Measurements from ENCODE around the gene RNU5D-1.
"Not testable (repeated sequence)": the region's sequence is repeated elsewhere in the genome, so short reads cannot be mapped to it uniquely, and the experiment has no call there.

Gene RNU5D-1

DNA sequence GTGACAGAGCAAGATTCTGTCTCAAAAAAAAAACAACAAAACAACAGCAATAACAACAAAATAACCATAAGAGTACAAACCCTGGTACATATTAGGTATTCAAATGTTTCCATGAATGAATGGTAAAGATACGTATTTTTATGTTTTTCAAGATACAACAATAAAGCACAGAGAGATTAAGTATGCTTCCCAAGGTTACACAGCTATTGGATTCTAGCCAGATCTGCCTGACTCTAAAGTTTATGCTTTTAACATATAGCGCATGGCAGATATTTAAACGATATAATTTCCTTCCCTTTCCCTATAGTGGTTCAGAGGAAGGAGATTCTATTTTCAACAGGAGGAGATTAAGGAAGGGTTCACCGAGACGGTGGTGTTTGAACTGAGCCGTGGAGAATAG lies 25.5 kb downstream of the RNU5D-1 start:
- Histone ChIP-seq H3K36me3 (replicated peaks) (no peaks in the 10 kb centered on the region), H3K27me3 (ENCODE audit: low read depth) (no peaks in the 10 kb centered on the region), H3K4me1 (peaks cover 5% of the 10 kb centered on the region; the same call in 1 of the 2 replicates), H3K4me3 (no peak overlapping the region), H3K9me3 (no peaks in the 10 kb centered on the region; the same call in 1 of the 2 replicates)
- in situ Hi-C loops (cut with MboI; ENCODE audit: low sequenced_read_pairs) = loop anchor here (25.0 kb wide), 1 partner anchor 607 kb away; no protein-coding TSS in a partner anchor
- DNase-seq (ENCODE audit: low spot score in 2 of 2) = no peak

DNA sequence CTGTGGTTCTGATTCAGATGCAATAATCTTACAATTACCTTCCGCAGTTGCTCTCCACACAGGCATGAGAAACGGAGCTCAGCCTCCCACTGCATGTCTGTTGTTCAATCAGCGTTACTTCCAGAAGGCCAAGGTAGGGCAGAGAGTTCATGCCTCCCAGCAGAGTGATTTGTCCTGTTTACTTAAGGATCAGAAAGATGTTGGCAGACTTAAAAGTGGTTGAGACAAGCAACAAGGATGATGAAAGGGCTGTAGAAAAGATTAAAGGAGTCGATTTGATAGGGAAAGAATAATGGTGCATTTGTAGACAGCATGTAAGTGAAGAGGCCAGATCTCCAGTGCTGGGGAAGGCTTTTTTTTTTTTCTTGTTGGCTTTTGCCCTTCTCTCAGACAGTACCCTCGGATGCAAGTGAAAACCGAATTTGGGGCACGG lies 29.8 kb downstream of the RNU5D-1 start:
- no peaks in the 10 kb centered on the region for H3K27me3 ChIP-seq (ENCODE audit: low read depth)
- in situ Hi-C loops (cut with MboI; ENCODE audit: low sequenced_read_pairs) = loop anchor here (25.0 kb wide), 1 partner anchor 611 kb away; no protein-coding TSS in a partner anchor
- no peak overlapping the region for H3K4me3 ChIP-seq
- no peaks in the 10 kb centered on the region for H3K36me3 ChIP-seq (replicated peaks)
- no peak for DNase-seq (ENCODE audit: low spot score in 2 of 2)
- H3K4me1 ChIP-seq = no peaks in the 10 kb centered on the region
- no peaks in the 10 kb centered on the region for H3K9me3 ChIP-seq

DNA sequence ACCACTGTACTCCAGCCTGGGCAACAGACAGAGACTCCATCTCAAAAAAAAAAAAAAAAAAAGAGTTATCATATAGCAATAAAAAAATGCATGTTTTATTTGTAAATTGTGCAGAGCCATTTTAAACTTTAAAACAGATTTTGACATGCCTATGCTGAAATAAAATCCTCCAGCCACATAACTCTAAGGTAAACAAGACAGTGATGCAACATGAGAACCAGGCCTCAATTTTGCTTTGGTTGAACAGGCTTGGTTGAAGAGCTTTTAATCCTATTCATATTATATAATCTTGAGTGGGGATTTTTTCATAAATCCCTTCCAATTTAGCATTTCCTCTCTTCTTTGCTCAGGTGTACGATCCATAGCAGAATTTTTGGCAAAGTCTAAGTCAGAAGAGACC lies 30.4 kb downstream of the RNU5D-1 start:
- H3K4me3 ChIP-seq = no peak overlapping the region
- H3K9me3 ChIP-seq = no peaks in the 10 kb centered on the region
- no peak for DNase-seq (ENCODE audit: low spot score in 2 of 2)
- no peaks in the 10 kb centered on the region for H3K36me3 ChIP-seq (replicated peaks)
- H3K4me1 ChIP-seq = no peaks in the 10 kb centered on the region
- in situ Hi-C loops (cut with MboI; ENCODE audit: low sequenced_read_pairs) = loop anchor here (25.0 kb wide), 1 partner anchor 612 kb away; no protein-coding TSS in a partner anchor
- H3K27me3 ChIP-seq (ENCODE audit: low read depth) = no peaks in the 10 kb centered on the region

DNA sequence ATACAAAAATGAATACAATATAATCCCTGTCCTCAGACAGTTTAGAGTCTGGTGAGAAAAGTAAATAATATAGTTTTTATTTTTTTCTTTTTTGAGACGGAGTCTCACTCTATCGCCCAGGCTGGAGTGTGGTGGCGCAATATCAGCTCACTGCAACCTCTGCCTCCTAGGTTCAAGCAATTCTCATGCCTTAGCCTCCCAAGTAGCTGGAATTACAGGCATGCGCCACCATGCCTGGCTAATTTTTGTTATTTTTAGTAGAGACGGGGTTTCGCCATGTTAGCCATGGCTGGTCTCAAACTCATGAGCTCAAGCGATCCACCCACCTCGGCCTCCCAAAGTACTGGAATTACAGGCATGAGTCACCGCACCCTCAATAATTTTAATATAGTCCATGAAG lies 31.6 kb downstream of the RNU5D-1 start:
- in situ Hi-C loops (cut with MboI; ENCODE audit: low sequenced_read_pairs); H3K27me3 ChIP-seq (ENCODE audit: low read depth); DNase-seq (ENCODE audit: low spot score in 2 of 2); H3K36me3 ChIP-seq (replicated peaks); H3K4me1 ChIP-seq; H3K9me3 ChIP-seq; H3K4me3 ChIP-seq: not testable (repeated sequence)

DNA sequence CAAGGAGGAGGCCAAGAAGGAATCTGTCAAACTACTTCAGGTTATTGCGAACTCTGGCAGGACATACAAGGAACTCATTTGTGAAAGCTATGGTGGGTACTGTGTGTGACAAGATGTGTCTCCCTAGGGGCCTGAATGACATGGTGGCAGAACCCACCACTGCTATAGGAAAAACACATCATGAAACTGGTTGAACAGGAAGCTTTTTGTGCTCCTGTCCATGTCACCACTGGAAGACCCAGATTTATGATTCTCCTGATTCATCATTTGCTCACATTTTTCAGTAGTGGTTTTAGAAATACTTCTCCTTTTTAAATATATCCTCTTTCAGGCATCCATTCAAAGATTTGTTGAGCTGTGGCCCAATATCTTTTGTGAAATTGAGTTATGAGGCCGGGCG lies 32.8 kb downstream of the RNU5D-1 start:
- in situ Hi-C loops (cut with MboI; ENCODE audit: low sequenced_read_pairs) = no loop called here
- no peak for DNase-seq (ENCODE audit: low spot score in 2 of 2)
- H3K4me3 ChIP-seq = no peak overlapping the region
- no peaks in the 10 kb centered on the region for H3K9me3 ChIP-seq
- no peaks in the 10 kb centered on the region for H3K27me3 ChIP-seq (ENCODE audit: low read depth)
- no peaks in the 10 kb centered on the region for H3K36me3 ChIP-seq (replicated peaks)
- no peaks in the 10 kb centered on the region for H3K4me1 ChIP-seq

DNA sequence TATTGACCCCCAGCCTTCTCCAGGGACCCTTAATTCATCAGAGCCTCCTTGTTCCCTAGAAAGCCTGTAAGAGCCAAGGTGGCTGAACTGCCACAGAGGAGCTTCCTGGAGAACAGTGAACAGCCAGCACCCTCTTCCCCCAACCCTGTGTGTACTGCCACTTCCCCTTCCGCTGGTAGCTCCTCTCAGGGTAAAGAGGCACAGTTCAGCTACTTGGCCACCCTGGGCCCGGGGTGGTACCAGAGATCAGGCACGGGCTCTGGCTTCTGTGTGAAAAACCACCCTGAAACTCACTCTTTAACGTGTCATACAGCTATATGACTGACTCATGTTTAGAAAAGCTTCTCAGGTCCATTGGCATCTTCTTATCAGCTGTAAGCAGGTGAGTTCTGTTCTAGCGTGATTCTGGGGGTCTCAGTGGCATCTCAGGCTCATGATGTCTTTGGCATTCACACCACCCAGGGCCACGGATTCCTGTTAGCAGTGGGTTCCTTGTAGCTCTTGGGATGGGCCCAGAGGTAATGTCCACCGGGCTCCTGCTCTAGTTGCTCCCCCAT lies 34.1 kb downstream of the RNU5D-1 start:
- Histone ChIP-seq H3K9me3 (no peaks in the 10 kb centered on the region), H3K36me3 (replicated peaks) (no peaks in the 10 kb centered on the region), H3K4me3 (no peak overlapping the region), H3K4me1 (no peaks in the 10 kb centered on the region), H3K27me3 (ENCODE audit: low read depth) (no peaks in the 10 kb centered on the region)
- no peak for DNase-seq (ENCODE audit: low spot score in 2 of 2)
- in situ Hi-C loops (cut with MboI; ENCODE audit: low sequenced_read_pairs) = no loop called here

DNA sequence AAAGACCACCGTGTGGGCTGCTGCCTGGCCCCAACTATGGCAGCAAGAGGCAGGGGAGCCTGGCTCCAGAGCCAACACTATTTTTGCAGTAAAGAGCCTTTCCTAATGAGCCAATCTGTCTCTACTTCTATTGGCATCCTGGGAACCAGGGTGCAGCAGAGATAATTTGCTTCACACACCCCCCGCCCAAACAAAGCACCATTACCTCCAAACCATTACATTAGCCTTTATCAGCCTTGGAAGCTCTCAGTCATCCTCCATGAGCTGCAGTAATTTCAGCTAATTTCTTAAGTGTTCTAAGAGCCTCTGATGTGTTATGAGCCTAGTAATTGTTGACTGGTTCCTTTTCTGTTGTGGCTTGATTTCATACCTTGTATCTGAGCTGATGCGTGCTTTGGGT lies 34.9 kb downstream of the RNU5D-1 start:
- DNase-seq (ENCODE audit: low spot score in 2 of 2) = no peak
- no peaks in the 10 kb centered on the region for H3K27me3 ChIP-seq (ENCODE audit: low read depth)
- H3K4me1 ChIP-seq = no peaks in the 10 kb centered on the region
- in situ Hi-C loops (cut with MboI; ENCODE audit: low sequenced_read_pairs) = no loop called here
- H3K4me3 ChIP-seq = no peak overlapping the region
- H3K36me3 ChIP-seq (replicated peaks) = no peaks in the 10 kb centered on the region
- H3K9me3 ChIP-seq = no peaks in the 10 kb centered on the region

DNA sequence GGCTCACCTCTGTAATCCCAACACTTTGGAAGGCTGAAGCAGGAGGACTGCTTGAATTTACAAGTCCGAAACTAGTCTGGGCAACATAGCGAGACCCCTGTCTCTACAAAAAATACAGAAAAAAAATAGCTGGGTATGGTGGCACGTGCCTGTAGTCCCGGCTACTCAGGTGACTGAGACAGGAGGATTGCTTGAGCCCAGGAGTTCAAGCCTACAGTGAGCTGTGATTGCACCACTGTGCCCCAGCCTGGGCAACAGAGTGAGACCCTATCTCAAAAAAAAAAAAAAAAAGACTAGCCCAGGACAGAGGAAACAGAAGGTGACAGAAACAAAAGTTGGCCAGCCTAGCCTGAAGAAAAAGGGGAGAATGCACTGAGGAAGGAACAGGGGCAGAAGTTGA lies 35.3 kb downstream of the RNU5D-1 start:
- no peak overlapping the region for H3K4me3 ChIP-seq
- no peaks in the 10 kb centered on the region for H3K36me3 ChIP-seq (replicated peaks)
- H3K4me1 ChIP-seq = no peaks in the 10 kb centered on the region
- DNase-seq (ENCODE audit: low spot score in 2 of 2) = no peak
- H3K9me3 ChIP-seq = no peaks in the 10 kb centered on the region
- in situ Hi-C loops (cut with MboI; ENCODE audit: low sequenced_read_pairs) = no loop called here
- H3K27me3 ChIP-seq (ENCODE audit: low read depth) = no peaks in the 10 kb centered on the region

DNA sequence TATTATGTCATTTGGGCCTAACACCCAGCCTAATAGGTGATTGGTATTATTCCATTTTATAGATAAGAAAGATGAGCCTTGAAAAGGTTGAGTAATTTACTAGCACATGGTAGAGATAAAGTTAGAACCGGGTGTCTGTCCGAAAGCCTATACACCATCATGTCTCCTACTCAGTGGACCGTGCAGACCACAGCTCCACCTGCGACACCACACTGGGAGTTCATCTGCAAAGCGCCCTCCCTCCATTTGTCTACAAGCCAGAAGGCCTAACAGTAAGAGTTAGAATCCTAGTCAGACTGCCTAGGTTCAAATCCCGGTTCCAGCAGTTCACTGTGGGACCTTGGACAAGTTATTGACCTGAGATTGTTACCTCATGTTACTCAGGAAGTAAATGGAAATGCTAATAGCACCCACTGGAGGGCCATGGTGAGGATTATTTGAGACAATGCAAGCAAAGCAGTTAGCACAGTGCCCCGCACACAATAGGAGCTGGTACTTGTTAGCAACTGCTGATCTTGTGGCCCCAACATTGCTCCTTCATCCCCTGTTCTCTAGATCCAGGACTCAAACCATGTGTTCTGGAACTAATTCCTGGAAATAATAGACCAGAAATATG lies 36.0 kb downstream of the RNU5D-1 start:
- Histone ChIP-seq H3K4me3 (no peak overlapping the region), H3K9me3 (no peaks in the 10 kb centered on the region), H3K27me3 (ENCODE audit: low read depth) (no peaks in the 10 kb centered on the region), H3K4me1 (peaks cover 4% of the 10 kb centered on the region), H3K36me3 (replicated peaks) (no peaks in the 10 kb centered on the region)
- DNase-seq (ENCODE audit: low spot score in 2 of 2) = no peak
- in situ Hi-C loops (cut with MboI; ENCODE audit: low sequenced_read_pairs) = no loop called here

DNA sequence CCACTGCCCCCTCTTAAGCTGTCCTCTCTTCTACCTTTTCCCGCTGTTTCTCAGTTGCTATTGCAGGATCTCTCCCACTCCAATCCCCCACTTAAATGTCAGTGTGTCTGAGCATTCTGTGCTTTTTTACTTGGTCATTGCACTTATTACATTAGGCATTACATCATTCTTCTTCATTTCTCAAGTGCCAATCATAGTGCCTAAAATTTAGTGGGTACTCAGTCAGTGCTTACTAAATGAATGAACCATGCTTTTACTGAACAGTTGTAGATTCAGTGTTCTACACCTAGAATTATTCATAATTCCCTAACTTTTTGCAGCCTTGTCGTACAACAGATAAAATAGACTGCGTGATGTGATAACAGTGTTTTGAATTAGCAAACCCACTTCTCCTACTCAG lies 37.1 kb downstream of the RNU5D-1 start:
- no peak for DNase-seq (ENCODE audit: low spot score in 2 of 2)
- H3K36me3 ChIP-seq (replicated peaks) = no peaks in the 10 kb centered on the region
- H3K4me1 ChIP-seq = peaks cover 15% of the 10 kb centered on the region
- no peaks in the 10 kb centered on the region for H3K27me3 ChIP-seq (ENCODE audit: low read depth)
- no peak overlapping the region for H3K4me3 ChIP-seq
- no peaks in the 10 kb centered on the region for H3K9me3 ChIP-seq
- in situ Hi-C loops (cut with MboI; ENCODE audit: low sequenced_read_pairs) = no loop called here

DNA sequence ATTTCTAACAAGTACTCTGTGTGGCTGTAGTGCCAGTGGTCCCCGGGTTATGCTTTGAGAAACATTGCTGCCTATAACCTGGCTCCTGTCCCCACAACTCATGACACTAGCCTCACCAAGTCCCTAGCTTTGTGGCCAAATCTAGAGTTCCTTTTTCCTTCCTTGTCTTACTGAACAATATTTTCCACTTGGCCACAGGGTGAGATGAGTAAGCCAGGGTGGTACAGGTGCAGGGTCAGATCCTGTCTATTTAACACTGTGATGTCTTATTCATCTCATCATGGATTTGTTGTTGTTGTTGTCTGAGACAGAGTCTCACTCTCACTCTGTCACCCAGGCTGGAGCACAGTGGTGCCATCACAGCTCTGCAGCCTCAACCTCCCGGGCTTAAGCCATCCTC lies 37.8 kb downstream of the RNU5D-1 start:
- no peak for DNase-seq (ENCODE audit: low spot score in 2 of 2)
- H3K36me3 ChIP-seq (replicated peaks) = no peaks in the 10 kb centered on the region
- H3K27me3 ChIP-seq (ENCODE audit: low read depth) = no peaks in the 10 kb centered on the region
- no peaks in the 10 kb centered on the region for H3K9me3 ChIP-seq
- peaks cover 22% of the 10 kb centered on the region for H3K4me1 ChIP-seq
- in situ Hi-C loops (cut with MboI; ENCODE audit: low sequenced_read_pairs) = no loop called here
- H3K4me3 ChIP-seq = no peak overlapping the region

DNA sequence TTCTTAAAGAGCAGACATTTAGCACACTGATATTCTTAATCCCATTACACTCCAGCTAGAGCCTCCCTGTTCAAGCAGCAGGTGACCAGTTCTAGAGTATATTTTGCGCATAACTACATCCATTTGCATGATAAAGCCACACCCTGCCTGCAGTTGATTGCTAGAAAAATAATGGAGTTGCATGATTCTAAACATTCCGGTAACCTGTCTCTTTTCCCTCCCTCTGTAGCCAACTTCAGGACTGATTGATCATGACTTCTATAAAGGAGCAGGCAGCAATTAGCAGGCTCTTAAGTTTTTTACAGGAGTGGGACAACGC lies 41.6 kb downstream of the RNU5D-1 start:
- Histone ChIP-seq H3K36me3 (replicated peaks) (no peaks in the 10 kb centered on the region), H3K4me1 (peaks cover 22% of the 10 kb centered on the region), H3K9me3 (no peaks in the 10 kb centered on the region), H3K27me3 (ENCODE audit: low read depth) (no peaks in the 10 kb centered on the region), H3K4me3 (no peak overlapping the region)
- peak; percentile 57 to 91 for DNase-seq (ENCODE audit: low spot score in 2 of 2)
- in situ Hi-C loops (cut with MboI; ENCODE audit: low sequenced_read_pairs) = no loop called here

DNA sequence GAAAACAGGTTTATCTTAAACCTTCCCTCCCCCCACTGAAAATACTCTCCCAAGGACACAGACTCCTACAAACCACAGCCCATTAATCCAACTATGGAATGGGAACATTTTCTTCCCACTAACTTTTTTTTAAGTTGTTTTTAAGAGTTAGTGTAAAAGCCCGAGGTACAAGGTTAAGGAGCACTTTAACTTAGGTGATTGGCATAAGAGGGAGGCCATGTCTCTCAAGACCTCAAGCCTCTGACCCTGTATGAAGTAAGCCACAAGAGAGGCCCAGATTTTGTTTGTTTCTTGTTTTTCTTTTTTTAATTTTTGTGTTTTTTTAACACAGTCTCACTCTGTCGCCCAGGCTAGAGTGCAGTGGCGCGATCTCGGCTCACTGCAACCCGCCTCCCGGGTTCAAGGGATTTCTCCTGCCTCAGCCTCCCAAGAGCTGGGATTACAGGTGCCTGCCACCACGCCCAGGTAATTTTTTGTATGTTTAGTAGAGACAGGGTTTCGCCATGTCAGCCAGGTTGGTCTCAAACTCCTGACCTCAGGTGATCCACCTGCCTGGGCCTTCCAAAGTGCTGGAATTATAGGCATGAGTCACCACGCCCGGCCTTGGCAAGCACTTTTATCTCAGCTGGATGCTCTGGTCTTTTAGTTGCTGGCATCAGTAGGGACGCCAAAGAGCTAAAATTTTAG lies 42.1 kb downstream of the RNU5D-1 start:
- Histone ChIP-seq H3K9me3 (no peaks in the 10 kb centered on the region), H3K27me3 (ENCODE audit: low read depth) (no peaks in the 10 kb centered on the region), H3K4me1 (peaks cover 22% of the 10 kb centered on the region), H3K36me3 (replicated peaks) (no peaks in the 10 kb centered on the region), H3K4me3 (no peak overlapping the region)
- DNase-seq (ENCODE audit: low spot score in 2 of 2) = no peak
- in situ Hi-C loops (cut with MboI; ENCODE audit: low sequenced_read_pairs) = no loop called here

DNA sequence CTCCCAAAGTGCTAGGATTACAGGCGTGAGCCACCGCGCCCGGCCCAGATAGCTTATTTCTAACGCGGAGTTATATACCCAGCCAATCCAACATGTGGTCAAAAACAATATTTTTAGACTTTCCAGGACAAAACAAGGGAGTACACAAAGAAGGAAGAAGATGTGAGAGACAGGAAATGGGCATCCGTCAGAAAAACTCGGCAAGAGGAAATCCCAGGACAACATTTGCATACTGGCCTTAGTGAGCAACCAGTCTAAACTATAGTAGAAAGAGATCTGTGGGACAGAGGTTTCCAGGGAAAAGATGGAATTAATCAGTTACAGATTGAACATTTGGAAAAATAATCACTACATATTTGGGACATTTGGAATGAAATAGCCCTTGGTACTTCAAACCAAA lies 45.1 kb downstream of the RNU5D-1 start:
- Histone ChIP-seq H3K4me1 (peaks cover 24% of the 10 kb centered on the region), H3K4me3 (no peak overlapping the region), H3K27me3 (ENCODE audit: low read depth) (no peaks in the 10 kb centered on the region), H3K9me3 (no peaks in the 10 kb centered on the region; the same call in 1 of the 2 replicates), H3K36me3 (replicated peaks) (no peaks in the 10 kb centered on the region)
- in situ Hi-C loops (cut with MboI; ENCODE audit: low sequenced_read_pairs) = no loop called here
- DNase-seq (ENCODE audit: low spot score in 2 of 2) = no peak
